Measurements from ENCODE around the gene INSRR.

INSRR gene

GRCh38 chr1:156822680-156823079 lies 36.2 kb downstream of the INSRR start:
- DNase-seq: no peak

- DNase-seq: no peak
Measured at GRCh38 chr1:156821801-156822200, 37.1 kb downstream of the INSRR start.

- no peak for DNase-seq
Measured at GRCh38 chr1:156816561-156817328, 42.2 kb downstream of the INSRR start, which contains the start of gene SH2D2A. SH2D2A (minus strand) TSS chr1:156816848; CDS start chr1:156816708, 140 bp downstream.

- no peak for DNase-seq
Measured at GRCh38 chr1:156815961-156816422, 42.9 kb downstream of the INSRR start.

GRCh38 chr1:156815307-156815826 lies 43.5 kb downstream of the INSRR start:
- DNase-seq: no peak

- no peak for DNase-seq
Measured at GRCh38 chr1:156814571-156815260, 44.2 kb downstream of the INSRR start.

GRCh38 chr1:156813750-156814570 lies 45.0 kb downstream of the INSRR start:
- DNase-seq: peak; percentile 40

GRCh38 chr1:156813298-156813697 lies 45.6 kb downstream of the INSRR start:
- DNase-seq: no peak

GRCh38 chr1:156812293-156812990 lies 46.5 kb downstream of the INSRR start:
- DNase-seq: no peak

GRCh38 chr1:156811168-156811567 lies 47.7 kb downstream of the INSRR start:
- no peak for DNase-seq

GRCh38 chr1:156809711-156810366 lies 49.1 kb downstream of the INSRR start:
- DNase-seq: no peak

GRCh38 chr1:156809281-156809680 lies 49.6 kb downstream of the INSRR start:
- DNase-seq: no peak

- no peak for DNase-seq
Measured at GRCh38 chr1:156808186-156809030, 50.5 kb downstream of the INSRR start.

GRCh38 chr1:156807627-156808026 lies 51.3 kb downstream of the INSRR start:
- no peak for DNase-seq

- no peak for DNase-seq
Measured at GRCh38 chr1:156806512-156807440, 52.1 kb downstream of the INSRR start.

GRCh38 chr1:156805766-156806511 lies 53.0 kb downstream of the INSRR start:
- no peak for DNase-seq

GRCh38 chr1:156804572-156805243 lies 54.2 kb downstream of the INSRR start:
- peak; percentile 24 for DNase-seq

- DNase-seq: no peak
Measured at GRCh38 chr1:156804026-156804425, 54.9 kb downstream of the INSRR start.
